Mucosa of rectum (tissue), 2 donors: ENCODE data around the gene GALNT12.

Experiments
- H3K27ac ChIP-seq, 2 donors: one replicate each; pipeline ENCODE4 v1.7.0; 2013; ENCODE audit warnings: inconsistent platforms in 2 of 2, low read depth in 2 of 2, low read length in 2 of 2
- H3K27me3 ChIP-seq, 2 donors: one replicate each; pipeline ENCODE4 v1.7.0; 2013; ENCODE audit warnings: low read length in 2 of 2; ENCODE audit not compliant: control insufficient read depth in 2 of 2, insufficient read depth in 2 of 2
- H3K36me3 ChIP-seq, 2 donors: one replicate each; pipeline ENCODE4 v1.7.0; 2013; ENCODE audit warnings: low read length in 2 of 2; ENCODE audit not compliant: control insufficient read depth in 2 of 2, insufficient read depth in 2 of 2
- H3K4me1 ChIP-seq, 2 donors: one replicate each; pipeline ENCODE4 v1.7.0; 2013; ENCODE audit warnings: low read length in 2 of 2, mild to moderate bottlenecking in 1 of 2; ENCODE audit not compliant: control insufficient read depth in 2 of 2, insufficient read depth in 2 of 2
- H3K4me3 ChIP-seq, 2 donors: one replicate each; pipeline ENCODE4 v1.7.0; 2013; ENCODE audit warnings: low read length in 2 of 2
- H3K9ac ChIP-seq, 2 donors: one replicate each; pipeline ENCODE4 v1.7.0; 2013; ENCODE audit warnings: low read length in 2 of 2, low read depth in 1 of 2, mild to moderate bottlenecking in 1 of 2
- H3K9me3 ChIP-seq, 2 donors: one replicate each; pipeline ENCODE4 v1.7.0; 2013; ENCODE audit warnings: low read length in 2 of 2; ENCODE audit not compliant: control insufficient read depth in 2 of 2
- donor health status: healthy.
- donor health status: Normal muscosa, but diverticular disease.

GALNT12 gene

DNA sequence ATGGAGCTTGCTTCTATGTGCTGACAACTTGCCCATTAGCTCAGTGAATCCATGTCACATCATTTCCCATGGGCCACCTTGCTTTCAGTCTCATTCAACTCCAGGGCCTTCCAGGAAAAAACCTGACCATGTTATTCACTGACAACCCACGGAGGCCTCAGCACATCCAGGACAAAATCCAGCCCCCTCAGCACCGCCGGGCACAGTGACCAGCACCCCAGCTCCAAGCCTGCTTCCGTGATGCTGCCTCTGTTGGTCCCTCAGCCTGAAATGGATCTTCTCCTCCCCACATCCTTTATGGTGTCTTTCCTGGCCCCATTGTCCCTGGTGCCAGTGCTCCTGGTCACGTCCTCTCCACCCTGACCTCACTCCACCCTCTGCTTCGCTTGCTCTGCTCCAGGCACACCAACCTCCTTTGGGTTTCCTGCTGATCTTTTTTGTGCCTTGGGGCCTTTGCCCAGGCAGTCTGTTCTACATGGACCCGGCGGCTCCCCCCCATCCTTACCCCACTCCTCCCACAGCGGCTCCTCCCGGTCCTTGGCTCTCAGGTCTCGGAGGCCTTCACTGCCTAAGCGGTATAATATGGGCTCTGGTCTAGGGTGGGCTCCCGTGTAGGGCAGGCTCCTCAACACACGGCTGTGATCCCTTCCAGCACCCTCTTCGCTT, 36.1 kb upstream of the GALNT12 start:
- no peaks in the 10 kb centered on the region for H3K27me3 ChIP-seq
- peaks cover 29 to 63% of the 10 kb centered on the region in 2 donors for H3K36me3 ChIP-seq

DNA sequence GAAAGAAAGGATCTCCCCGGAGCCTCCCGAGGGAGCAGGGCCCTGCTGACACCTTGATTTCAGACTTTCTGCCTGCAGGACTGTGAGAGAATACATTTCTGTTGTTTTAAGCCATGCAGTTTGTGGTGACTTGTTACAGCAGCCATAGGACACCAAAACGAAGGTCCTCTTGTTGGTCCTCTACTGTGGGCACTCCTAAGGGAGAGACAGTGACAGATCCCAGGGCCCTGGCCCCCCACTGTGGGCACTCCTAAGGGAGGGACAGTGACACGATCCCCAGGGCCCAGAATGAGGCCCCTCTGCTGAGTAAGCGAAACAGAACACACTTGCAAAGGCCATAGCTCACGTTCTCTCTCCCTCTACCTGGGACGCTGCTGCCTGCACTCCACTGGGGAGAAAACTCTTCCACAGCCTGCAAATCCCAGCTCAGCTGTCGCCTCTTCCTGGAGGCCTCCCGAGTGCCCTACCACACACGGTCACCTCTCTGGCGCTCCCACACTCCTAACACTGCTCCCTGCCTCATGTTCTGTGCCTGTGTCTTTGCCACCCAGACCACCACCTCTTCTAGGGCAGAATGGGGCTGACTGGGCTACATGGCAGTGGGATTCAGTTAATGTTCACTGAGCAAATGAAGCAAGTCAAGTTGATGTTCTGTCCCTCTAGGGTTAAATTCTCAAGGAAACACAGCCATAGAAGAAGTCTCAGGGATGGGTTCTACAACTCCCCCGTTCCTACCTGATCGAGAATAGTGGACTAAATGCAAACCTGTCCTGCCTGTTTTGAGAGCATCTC, 34.9 kb upstream of the GALNT12 start:
- Histone ChIP-seq H3K36me3 (peaks cover 25 to 61% of the 10 kb centered on the region in 2 donors), H3K4me3 (no peak overlapping the region), H3K27ac (no peak overlapping the region), H3K4me1 (no peaks in the 10 kb centered on the region), H3K27me3 (no peaks in the 10 kb centered on the region), H3K9ac (no peak overlapping the region), H3K9me3 (no peaks in the 10 kb centered on the region)

More for the DNA sequence above, 36.1 kb upstream of the GALNT12 start:
- Histone ChIP-seq H3K9me3 (no peaks in the 10 kb centered on the region), H3K4me3 (no peak overlapping the region), H3K4me1 (no peaks in the 10 kb centered on the region), H3K27ac (no peak overlapping the region), H3K9ac (no peak overlapping the region)

DNA sequence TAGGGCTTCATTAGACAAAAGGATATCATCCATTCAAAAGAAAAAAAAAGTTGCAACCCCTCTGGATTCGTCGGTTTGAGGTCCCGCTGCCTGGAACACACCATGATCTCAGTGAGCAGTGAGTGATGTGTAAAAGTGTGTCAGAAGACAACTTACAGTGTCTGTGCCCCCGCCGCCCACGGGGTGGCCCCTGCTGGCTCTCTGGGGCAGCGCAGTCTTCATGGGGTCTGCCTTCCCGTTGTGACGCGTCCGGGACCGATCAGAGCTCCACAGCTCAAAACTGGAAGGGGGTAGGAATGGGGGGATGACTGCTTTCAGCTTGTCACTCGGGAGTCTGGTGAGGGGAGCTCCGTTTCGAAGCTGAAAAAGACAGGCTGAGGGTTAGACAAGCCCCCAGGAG, 33.7 kb upstream of the GALNT12 start:
- Histone ChIP-seq H3K36me3 (peaks cover 23 to 55% of the 10 kb centered on the region in 2 donors), H3K4me3 (no peak overlapping the region), H3K9ac (no peak overlapping the region), H3K27ac (no peak overlapping the region), H3K4me1 (peaks cover 0 to 3% of the 10 kb centered on the region in 2 donors), H3K27me3 (no peaks in the 10 kb centered on the region), H3K9me3 (no peaks in the 10 kb centered on the region)

DNA sequence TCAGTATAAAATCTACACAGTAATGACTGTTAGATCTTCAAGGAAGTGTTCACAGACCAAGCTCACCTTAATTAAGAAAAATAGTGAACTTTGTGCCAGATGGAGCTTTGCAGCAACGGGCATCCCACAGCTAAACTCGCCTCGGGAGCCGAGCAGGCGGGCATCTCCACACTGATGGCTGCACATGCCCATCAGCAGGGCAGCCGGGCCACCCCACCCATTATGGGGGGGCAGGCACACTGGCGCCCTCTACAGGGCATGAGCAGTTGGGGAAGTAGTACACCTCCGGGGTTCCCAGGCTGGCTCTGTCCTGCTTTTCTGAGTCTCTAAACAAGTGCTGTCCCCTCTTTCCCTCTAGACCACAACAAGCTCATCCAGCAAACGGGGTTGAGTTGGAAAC, 32.7 kb upstream of the GALNT12 start:
- H3K27ac ChIP-seq = no peak overlapping the region
- no peak overlapping the region for H3K4me3 ChIP-seq
- H3K27me3 ChIP-seq = no peaks in the 10 kb centered on the region
- peaks cover 0 to 3% of the 10 kb centered on the region in 2 donors for H3K4me1 ChIP-seq
- H3K9ac ChIP-seq = no peak overlapping the region
- H3K9me3 ChIP-seq = no peaks in the 10 kb centered on the region
- H3K36me3 ChIP-seq = peaks cover 23 to 52% of the 10 kb centered on the region in 2 donors

DNA sequence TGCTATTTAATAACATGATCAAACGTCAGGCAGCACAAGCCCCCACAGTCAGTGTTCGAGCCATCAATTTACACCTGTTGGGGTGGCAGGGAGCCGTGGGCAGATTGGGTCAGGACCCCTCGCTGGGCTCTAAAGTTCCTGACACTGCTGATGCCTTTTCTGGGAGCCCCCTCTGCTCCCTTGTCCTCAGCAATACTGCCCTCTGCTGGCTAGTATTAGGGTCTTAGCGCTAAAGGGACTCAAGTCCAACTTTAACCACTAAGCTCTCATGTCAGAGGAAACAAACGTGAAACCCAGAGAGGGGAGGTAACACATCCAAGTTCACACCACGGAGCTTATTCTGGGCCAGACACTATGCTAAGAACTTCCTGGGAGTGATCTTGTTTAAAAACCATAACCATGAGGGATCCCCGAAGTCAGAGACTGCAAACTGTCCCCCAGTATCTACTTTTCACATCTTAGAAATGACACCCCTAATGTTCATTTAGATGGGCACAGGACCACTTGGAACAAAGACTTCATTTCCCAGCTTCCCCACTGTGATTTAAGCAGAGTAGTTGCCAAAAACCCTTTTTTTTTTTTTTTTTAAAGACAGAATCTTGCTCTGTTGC, 31.5 kb upstream of the GALNT12 start:
- peaks cover 17 to 42% of the 10 kb centered on the region in 2 donors for H3K36me3 ChIP-seq
- H3K9ac ChIP-seq = no peak overlapping the region
- no peaks in the 10 kb centered on the region for H3K9me3 ChIP-seq
- no peak overlapping the region for H3K27ac ChIP-seq
- no peak overlapping the region for H3K4me3 ChIP-seq
- no peaks in the 10 kb centered on the region for H3K27me3 ChIP-seq
- H3K4me1 ChIP-seq = peaks cover 0 to 3% of the 10 kb centered on the region in 2 donors

DNA sequence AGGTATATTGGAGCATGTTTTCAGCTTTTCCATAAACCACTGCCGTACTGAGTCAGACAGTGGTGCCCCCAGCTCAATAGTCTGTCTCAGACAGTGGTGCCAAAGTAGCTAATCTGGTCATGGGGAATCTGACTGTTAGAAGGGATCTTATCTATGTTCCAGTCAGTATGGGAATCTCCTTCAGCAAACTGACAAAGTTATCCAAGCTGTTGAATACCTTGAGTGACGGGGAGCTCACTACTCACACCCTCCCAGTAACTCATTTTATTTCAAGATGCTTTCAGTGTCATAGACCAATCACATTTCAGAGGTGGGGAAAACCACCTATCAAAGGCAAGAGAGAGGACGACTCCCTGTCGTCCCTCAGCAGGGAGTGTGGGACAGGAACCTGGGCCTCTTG, 29.9 kb upstream of the GALNT12 start:
- Histone ChIP-seq H3K4me1 (peaks cover 9 to 10% of the 10 kb centered on the region in 2 donors), H3K27me3 (no peaks in the 10 kb centered on the region), H3K4me3 (no peak overlapping the region), H3K9ac (no peak overlapping the region), H3K27ac (no peak overlapping the region), H3K36me3 (peaks cover 12 to 29% of the 10 kb centered on the region in 2 donors), H3K9me3 (no peaks in the 10 kb centered on the region)

DNA sequence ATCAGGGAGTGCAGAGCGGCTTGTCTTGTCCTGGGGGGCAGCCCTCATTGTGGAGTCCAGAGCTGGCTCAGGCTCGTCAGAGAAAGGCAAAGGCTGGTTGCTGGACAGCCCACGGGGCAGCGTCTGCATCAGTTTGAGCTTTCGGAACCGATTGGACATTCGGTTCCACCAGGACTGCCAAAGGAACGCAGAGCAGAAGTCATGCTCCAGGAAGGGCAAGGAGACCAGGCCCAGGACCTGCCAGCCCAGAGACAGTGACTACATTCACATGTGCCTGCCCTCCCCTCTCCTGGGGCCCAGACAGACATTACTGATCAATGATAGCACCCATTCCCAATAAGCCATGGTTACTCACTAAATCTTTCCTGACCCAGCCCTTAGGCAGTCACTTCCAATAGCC, 29.2 kb upstream of the GALNT12 start:
- Histone ChIP-seq H3K9ac (no peak overlapping the region), H3K4me1 (peaks cover 9 to 11% of the 10 kb centered on the region in 2 donors), H3K9me3 (no peaks in the 10 kb centered on the region), H3K36me3 (peaks cover 10 to 23% of the 10 kb centered on the region in 2 donors), H3K27me3 (no peaks in the 10 kb centered on the region), H3K27ac (no peak overlapping the region), H3K4me3 (no peak overlapping the region)

DNA sequence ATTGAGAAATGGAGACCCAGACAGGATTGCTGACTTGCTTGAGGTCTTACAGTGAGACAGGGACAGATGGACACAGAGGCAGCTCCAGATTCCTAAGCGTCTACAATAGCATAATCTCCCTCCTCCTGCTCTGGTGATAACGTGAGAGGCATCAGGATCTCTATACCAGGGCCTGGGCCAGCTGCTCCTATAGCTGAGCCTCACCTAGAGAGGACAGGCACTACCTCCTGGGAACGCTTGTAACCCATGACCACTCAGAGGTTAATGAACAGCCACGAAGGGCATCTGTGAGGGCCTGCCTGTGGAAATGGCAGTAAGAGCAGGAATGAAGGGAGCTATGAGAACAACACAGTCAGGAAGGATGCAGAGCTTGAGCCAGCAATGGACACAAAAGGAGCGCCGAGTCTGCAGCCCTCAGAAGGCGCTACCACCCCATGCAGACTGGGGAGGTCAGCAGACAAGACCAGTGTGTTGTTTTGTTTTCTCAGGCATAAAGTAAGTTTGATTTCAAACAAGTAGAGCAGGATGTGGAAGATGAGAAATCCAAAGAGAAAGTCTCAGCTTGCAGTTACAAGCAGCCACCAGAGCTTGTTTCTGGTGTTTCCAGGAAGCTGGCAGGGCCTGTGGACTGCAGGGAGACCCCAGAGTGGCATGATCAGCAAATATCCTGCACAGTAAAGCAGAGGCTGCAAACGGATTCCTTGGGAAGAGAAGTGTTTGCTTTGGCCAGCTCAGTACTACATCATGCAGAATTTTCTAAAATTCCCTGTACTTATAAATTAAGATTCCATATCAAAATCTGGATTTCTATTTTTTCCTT, 28.5 kb upstream of the GALNT12 start:
- Histone ChIP-seq H3K4me1 (peaks cover 9 to 11% of the 10 kb centered on the region in 2 donors), H3K9ac (no peak overlapping the region), H3K27ac (no peak overlapping the region), H3K9me3 (no peaks in the 10 kb centered on the region), H3K27me3 (no peaks in the 10 kb centered on the region), H3K4me3 (no peak overlapping the region), H3K36me3 (peaks cover 7 to 17% of the 10 kb centered on the region in 2 donors)

DNA sequence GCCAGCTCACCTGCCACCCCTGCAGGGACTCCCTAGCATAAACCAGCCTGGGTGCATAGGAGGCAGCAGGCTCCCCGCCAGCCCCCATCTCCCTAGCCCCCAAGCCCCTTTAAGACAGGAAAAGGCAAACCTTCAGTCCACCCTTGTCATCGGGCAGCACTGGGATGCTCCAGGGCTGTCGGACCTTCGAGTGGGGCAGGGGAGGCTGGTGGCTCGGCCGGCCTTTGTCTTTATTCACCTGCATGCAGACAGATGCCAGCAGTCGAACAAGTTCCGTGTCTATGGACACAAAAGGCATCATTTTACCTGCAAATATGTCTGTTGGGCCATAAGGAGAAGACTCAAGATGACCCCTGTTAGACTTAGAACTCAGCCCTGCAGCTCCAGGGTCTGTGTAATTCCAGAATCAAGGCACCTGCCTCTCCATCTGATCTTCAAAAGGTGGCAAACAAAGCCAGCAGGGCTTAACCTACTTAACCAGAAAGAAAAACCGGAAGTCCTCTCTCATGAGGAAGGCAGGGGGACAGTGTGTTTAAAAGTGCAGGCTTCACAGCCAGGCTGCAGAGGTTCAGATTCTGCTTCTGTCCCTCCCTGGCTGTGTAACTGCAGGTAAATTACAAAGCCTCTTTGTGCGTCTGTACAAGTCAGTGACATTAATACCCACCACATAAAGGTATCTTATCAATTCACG, 27.3 kb upstream of the GALNT12 start:
- H3K9me3 ChIP-seq = no peaks in the 10 kb centered on the region
- H3K4me1 ChIP-seq = peaks cover 9 to 12% of the 10 kb centered on the region in 2 donors
- H3K36me3 ChIP-seq = peaks cover 11 to 14% of the 10 kb centered on the region in 2 donors
- H3K4me3 ChIP-seq = no peak overlapping the region
- H3K27ac ChIP-seq = no peak overlapping the region
- H3K9ac ChIP-seq = no peak overlapping the region
- no peaks in the 10 kb centered on the region for H3K27me3 ChIP-seq
